C4-2B (cell line): ENCODE results near the gene OFD1.

Source experiments
- H3K27ac ChIP-seq: fragments of 450-650 bp; 2 replicates; pipeline ENCODE4 v1.5.1; 2017
- CTCF ChIP-seq: fragments of 450-650 bp; conservative IDR thresholded peaks from 2 replicates; pipeline ENCODE4 v1.5.1; 2017; ENCODE audit warnings: mild to moderate bottlenecking
- ZFX ChIP-seq: fragments of 450-650 bp; IDR thresholded peaks from 2 replicates; pipeline ENCODE4 v1.6.1; 2017

OFD1 gene

GRCh38 chrX:13734278-13735172 lies at the start of gene OFD1, which contains the start of gene TRAPPC2:
Gene OFD1 (plus strand): TSS chrX:13734748. CDS start chrX:13735072, 324 bp downstream.
Gene TRAPPC2 (minus strand): TSS chrX:13734620. CDS start chrX:13719963, 14,657 bp downstream.
- H3K27ac ChIP-seq: peak within 1 kb of the TSS; percentile 98
- peak; percentile 25; the same call in 1 of the 2 replicates for TF ChIP-seq ZFX
- 0 out of 2 replicates have a peak, but pooled peaks have one; percentile 8 for TF ChIP-seq CTCF

GRCh38 chrX:13685126-13685763 lies 49.3 kb upstream of the OFD1 start:
- no peak overlapping the region for H3K27ac ChIP-seq
- TF ChIP-seq ZFX: no peak

GRCh38 chrX:13687203-13687602 lies 47.3 kb upstream of the OFD1 start:
- TF ChIP-seq ZFX: no peak

GRCh38 chrX:13688384-13688957 lies 46.1 kb upstream of the OFD1 start:
- TF ChIP-seq ZFX (no peak), CTCF (no peak)
- H3K27ac ChIP-seq: peak overlapping the region; percentile 95

More at GRCh38 chrX:13687203-13687602, 47.3 kb upstream of the OFD1 start:
- no peak overlapping the region for H3K27ac ChIP-seq

GRCh38 chrX:13688958-13689740 lies 45.4 kb upstream of the OFD1 start, which contains the start of gene RAB9A:
Gene RAB9A (plus strand): TSS chrX:13689128. CDS start chrX:13708747, 19,619 bp downstream.
- TF ChIP-seq CTCF (no peak), ZFX (no peak; the same call in 1 of the 2 replicates)
- peak within 1 kb of the TSS; percentile 95 for H3K27ac ChIP-seq

- no peak for TF ChIP-seq CTCF
- TF ChIP-seq ZFX: no peak
- H3K27ac ChIP-seq: peak overlapping the region; percentile 95
These were observed 44.8 kb upstream of the OFD1 start for GRCh38 chrX:13689741-13690211.

GRCh38 chrX:13690836-13691235 lies 43.7 kb upstream of the OFD1 start:
- H3K27ac ChIP-seq: no peak overlapping the region
- peak; percentile 25 for TF ChIP-seq CTCF
- no peak for TF ChIP-seq ZFX
